ENCODE results near the gene IRX4.

Gene IRX4

DNA sequence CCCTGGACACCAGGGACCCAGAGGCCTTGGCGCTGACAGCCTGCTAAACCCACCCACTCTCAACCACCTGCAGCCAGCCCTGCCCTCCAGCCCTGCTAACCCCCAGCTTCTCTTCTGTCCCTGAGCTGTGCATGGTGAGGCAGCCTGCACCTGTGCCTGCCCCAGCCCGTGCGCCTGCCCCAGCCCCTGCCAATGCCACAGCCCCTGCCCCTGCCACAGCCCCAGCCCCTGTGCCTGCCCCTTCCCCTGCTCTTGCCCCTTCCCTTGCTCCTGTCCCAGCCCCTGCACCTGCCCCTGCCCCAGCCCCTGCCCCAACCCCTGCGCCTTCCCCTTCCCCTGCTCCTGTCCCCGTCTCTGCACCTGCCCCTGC is 43.3 kb upstream of the IRX4 start:
- H2BK120ac ChIP-seq (ENCODE audit: low read depth, low read length), result peak overlapping the region; percentile 75
- H3K36me3 ChIP-seq (replicated peaks in 1 of 2; ENCODE audit: control insufficient read depth in 2 of 2, insufficient read depth in 2 of 2, low read length in 2 of 2), result peaks cover 0 to 3% of the 10 kb centered on the region in 2 donors
- H3K18ac ChIP-seq (ENCODE audit: low read length), result no peak overlapping the region
- H4K91ac ChIP-seq (ENCODE audit: low read depth, low read length, poor library complexity), result no peak overlapping the region
- H2BK15ac ChIP-seq (ENCODE audit: low read length), result no peak overlapping the region
- H3K23ac ChIP-seq (ENCODE audit: low read depth, low read length, poor library complexity), result peak overlapping the region; percentile 69
- peak overlapping the region; percentile 40 for H2AK5ac ChIP-seq (ENCODE audit: low read depth, low read length)
- no peak overlapping the region for H2BK5ac ChIP-seq (ENCODE audit: low read length)
- no peak overlapping the region for H3K9ac ChIP-seq (ENCODE audit: low read depth, low read length, poor library complexity)
- H3K4ac ChIP-seq (ENCODE audit: low read length), result no peak overlapping the region
- H2AFZ ChIP-seq (ENCODE audit: low read length), result no peak overlapping the region
- peaks cover 4% of the 10 kb centered on the region for H3K79me1 ChIP-seq (ENCODE audit: low read depth, low read length)
- H4K8ac ChIP-seq (ENCODE audit: low read depth, low read length), result no peak overlapping the region
- DNase-seq (ENCODE audit: low spot score), result no peak
- no peak overlapping the region for H3K4me3 ChIP-seq (ENCODE audit: low read length in 2 of 2)
- H3K4me1 ChIP-seq (ENCODE audit: control insufficient read depth in 2 of 2, insufficient read depth in 1 of 2, low read depth in 1 of 2, low read length in 2 of 2), result peaks cover 0 to 10% of the 10 kb centered on the region in 2 donors
- peaks cover 0 to 15% of the 10 kb centered on the region in 2 donors for H3K9me3 ChIP-seq (replicated peaks in 1 of 2; ENCODE audit: control insufficient read depth in 2 of 2, insufficient read depth in 1 of 2, low read depth in 1 of 2, low read length in 2 of 2)
- H3K27ac ChIP-seq (replicated peaks; ENCODE audit: low read length), result no peak overlapping the region
- H2BK12ac ChIP-seq (ENCODE audit: low read length), result no peak overlapping the region
- H3K14ac ChIP-seq (ENCODE audit: low read length), result peak overlapping the region; percentile 49
- WGBS, 2 donors (ENCODE audit: extremely low coverage in 2 of 2, insufficient read length in 2 of 2, insufficient replicate concordance in 1 of 2), result no CpG with 5 or more reads among the region's 5 CpGs
- no peak overlapping the region for H3K4me2 ChIP-seq (ENCODE audit: insufficient read depth, low read length, poor library complexity, severe bottlenecking)
- peaks cover 0 to 45% (median 19%) of the 10 kb centered on the region in 3 experiments for H3K27me3 ChIP-seq (ENCODE audit: control insufficient read depth in 3 of 3, insufficient read depth in 3 of 3, low read depth in 1 of 3, low read length in 3 of 3)

DNA sequence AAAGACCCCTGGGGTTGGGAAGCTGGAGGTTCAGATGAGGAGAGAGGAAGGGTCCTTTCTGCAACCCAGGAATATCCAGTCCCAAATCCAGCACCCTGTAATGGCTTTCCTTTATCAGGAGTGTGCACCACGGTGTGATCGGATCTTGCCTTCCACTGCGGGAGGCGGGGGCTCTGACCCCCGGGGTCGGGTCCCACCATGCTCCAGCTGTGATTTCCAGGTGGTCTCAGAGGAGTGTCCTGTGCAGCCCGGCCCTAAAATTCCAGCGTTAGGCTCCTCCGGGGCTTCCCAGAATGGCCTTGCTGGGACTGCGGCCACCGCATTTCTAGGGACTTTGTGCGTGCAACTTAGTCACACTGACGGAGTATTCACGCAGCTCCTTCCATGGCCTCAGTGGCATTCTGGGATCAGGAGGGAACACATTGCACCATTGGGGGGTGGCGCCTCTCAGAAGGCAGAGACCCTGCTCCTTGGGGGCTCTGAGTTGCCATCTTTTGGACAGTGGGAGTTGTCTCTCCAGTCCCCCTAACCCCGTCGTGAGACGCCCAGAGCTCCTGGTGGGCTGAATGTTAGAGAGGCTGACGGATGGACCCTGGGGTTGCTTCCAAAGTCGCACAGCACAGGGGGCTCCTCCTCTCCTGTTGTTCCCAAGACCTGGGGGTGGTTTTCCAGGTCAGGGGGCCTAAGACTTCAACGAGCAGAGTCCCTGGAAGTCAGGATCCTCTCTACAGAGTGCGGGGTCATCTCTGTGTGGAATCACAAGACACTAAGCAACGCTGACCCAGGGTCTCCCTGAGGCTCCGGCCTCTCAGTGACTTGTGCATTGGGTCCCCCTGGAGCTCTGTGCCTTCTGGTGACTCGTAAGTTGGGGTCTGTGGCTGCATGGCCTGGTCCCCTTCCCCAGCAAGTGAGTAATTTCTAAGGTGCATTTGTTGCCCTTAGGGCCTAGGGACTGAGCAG is 42.7 kb upstream of the IRX4 start:
- peaks cover 0 to 15% of the 10 kb centered on the region in 2 donors for H3K9me3 ChIP-seq (replicated peaks in 1 of 2; ENCODE audit: control insufficient read depth in 2 of 2, insufficient read depth in 1 of 2, low read depth in 1 of 2, low read length in 2 of 2)
- no peak overlapping the region for H3K4me3 ChIP-seq (ENCODE audit: low read length in 2 of 2)
- H2BK5ac ChIP-seq (ENCODE audit: low read length), result peak overlapping the region; percentile 48
- peak overlapping the region; percentile 79 for H3K14ac ChIP-seq (ENCODE audit: low read length)
- H3K27me3 ChIP-seq (ENCODE audit: control insufficient read depth in 3 of 3, insufficient read depth in 3 of 3, low read depth in 1 of 3, low read length in 3 of 3), result peaks cover 0 to 39% (median 14%) of the 10 kb centered on the region in 3 experiments
- peak overlapping the region; percentile 69 for H3K18ac ChIP-seq (ENCODE audit: low read length)
- peaks cover 4% of the 10 kb centered on the region for H3K79me1 ChIP-seq (ENCODE audit: low read depth, low read length)
- WGBS, 2 donors (ENCODE audit: extremely low coverage in 2 of 2, insufficient read length in 2 of 2, insufficient replicate concordance in 1 of 2), result no CpG with 5 or more reads among the region's 25 CpGs
- H3K4me2 ChIP-seq (ENCODE audit: insufficient read depth, low read length, poor library complexity, severe bottlenecking), result no peak overlapping the region
- peak overlapping the region; percentile 38 for H2BK15ac ChIP-seq (ENCODE audit: low read length)
- no peak for DNase-seq (ENCODE audit: low spot score)
- H3K4me1 ChIP-seq (ENCODE audit: control insufficient read depth in 2 of 2, insufficient read depth in 1 of 2, low read depth in 1 of 2, low read length in 2 of 2), result peaks cover 0 to 9% of the 10 kb centered on the region in 2 donors
- peak overlapping the region; percentile 40 for H2AK5ac ChIP-seq (ENCODE audit: low read depth, low read length)
- no peak overlapping the region for H2BK12ac ChIP-seq (ENCODE audit: low read length)
- H3K23ac ChIP-seq (ENCODE audit: low read depth, low read length, poor library complexity), result peak overlapping the region; percentile 69
- no peak overlapping the region for H4K91ac ChIP-seq (ENCODE audit: low read depth, low read length, poor library complexity)
- H3K4ac ChIP-seq (ENCODE audit: low read length), result no peak overlapping the region
- no peak overlapping the region for H2AFZ ChIP-seq (ENCODE audit: low read length)
- H3K27ac ChIP-seq (replicated peaks; ENCODE audit: low read length), result no peak overlapping the region
- no peak overlapping the region for H4K8ac ChIP-seq (ENCODE audit: low read depth, low read length)
- H3K36me3 ChIP-seq (replicated peaks in 1 of 2; ENCODE audit: control insufficient read depth in 2 of 2, insufficient read depth in 2 of 2, low read length in 2 of 2), result peaks cover 0 to 3% of the 10 kb centered on the region in 2 donors
- no peak overlapping the region for H3K9ac ChIP-seq (ENCODE audit: low read depth, low read length, poor library complexity)
- H2BK120ac ChIP-seq (ENCODE audit: low read depth, low read length), result peak overlapping the region; percentile 75

DNA sequence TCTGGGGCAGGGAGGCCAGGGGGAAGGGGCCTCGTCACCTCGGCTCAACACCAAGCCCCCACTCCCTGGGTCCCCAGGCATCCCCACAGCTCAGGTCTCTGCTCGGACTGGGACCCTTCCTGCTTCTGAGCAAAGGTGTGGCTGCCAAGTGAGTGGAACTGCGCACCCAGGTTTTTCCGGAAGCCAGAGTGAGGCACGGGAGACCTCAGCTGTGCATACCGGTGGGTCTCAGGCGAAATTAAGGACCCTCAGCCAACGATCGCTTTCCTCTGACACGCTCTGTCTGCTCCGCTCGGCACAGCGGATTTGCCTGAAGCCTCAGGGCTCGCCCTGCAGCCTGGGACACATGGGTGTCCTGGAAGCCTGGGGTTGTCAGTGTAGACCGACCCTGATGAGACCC is 41.0 kb upstream of the IRX4 start:
- Histone ChIP-seq H2BK120ac (ENCODE audit: low read depth, low read length) (no peak overlapping the region), H3K18ac (ENCODE audit: low read length) (no peak overlapping the region), H3K4ac (ENCODE audit: low read length) (no peak overlapping the region), H3K4me3 (ENCODE audit: low read length in 2 of 2) (no peak overlapping the region), H2AK5ac (ENCODE audit: low read depth, low read length) (no peak overlapping the region), H2BK12ac (ENCODE audit: low read length) (no peak overlapping the region), H2AFZ (ENCODE audit: low read length) (no peak overlapping the region), H4K91ac (ENCODE audit: low read depth, low read length, poor library complexity) (no peak overlapping the region), H3K23ac (ENCODE audit: low read depth, low read length, poor library complexity) (no peak overlapping the region), H3K36me3 (replicated peaks in 1 of 2; ENCODE audit: control insufficient read depth in 2 of 2, insufficient read depth in 2 of 2, low read length in 2 of 2) (no peaks in the 10 kb centered on the region), H3K27ac (replicated peaks; ENCODE audit: low read length) (no peak overlapping the region), H3K4me1 (ENCODE audit: control insufficient read depth in 2 of 2, insufficient read depth in 1 of 2, low read depth in 1 of 2, low read length in 2 of 2) (peaks cover 0 to 2% of the 10 kb centered on the region in 2 donors), H3K79me1 (ENCODE audit: low read depth, low read length) (no peaks in the 10 kb centered on the region), H2BK15ac (ENCODE audit: low read length) (no peak overlapping the region), H3K14ac (ENCODE audit: low read length) (no peak overlapping the region), H2BK5ac (ENCODE audit: low read length) (no peak overlapping the region), H4K8ac (ENCODE audit: low read depth, low read length) (no peak overlapping the region), H3K27me3 (ENCODE audit: control insufficient read depth in 3 of 3, insufficient read depth in 3 of 3, low read depth in 1 of 3, low read length in 3 of 3) (peaks cover 0 to 37% (median 0%) of the 10 kb centered on the region in 3 experiments), H3K9me3 (replicated peaks in 1 of 2; ENCODE audit: control insufficient read depth in 2 of 2, insufficient read depth in 1 of 2, low read depth in 1 of 2, low read length in 2 of 2) (peaks cover 0 to 2% of the 10 kb centered on the region in 2 donors), H3K4me2 (ENCODE audit: insufficient read depth, low read length, poor library complexity, severe bottlenecking) (no peak overlapping the region), H3K9ac (ENCODE audit: low read depth, low read length, poor library complexity) (no peak overlapping the region)
- WGBS, 2 donors (ENCODE audit: extremely low coverage in 2 of 2, insufficient read length in 2 of 2, insufficient replicate concordance in 1 of 2), result no CpG with 5 or more reads among the region's 16 CpGs
- DNase-seq (ENCODE audit: low spot score), result no peak

DNA sequence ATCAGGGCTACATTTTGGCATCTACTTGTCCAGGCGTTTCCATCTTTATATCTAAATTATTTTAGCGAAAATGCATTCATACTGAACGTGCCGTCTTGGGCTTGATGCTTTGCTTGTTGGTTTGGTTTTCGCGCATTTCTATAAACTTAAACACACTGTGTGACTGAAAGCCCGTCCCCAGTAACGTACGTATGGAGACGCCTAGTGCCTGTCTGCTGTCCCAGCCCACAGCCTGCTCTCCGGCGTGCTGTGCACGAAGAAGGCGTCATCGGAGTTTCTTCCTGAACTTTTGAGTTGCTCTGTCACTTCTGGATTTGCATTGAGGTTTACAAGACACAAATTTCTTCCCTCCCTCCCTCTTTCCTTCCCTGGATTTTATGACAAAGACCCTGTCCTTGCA is 40.6 kb upstream of the IRX4 start:
- WGBS, 2 donors (ENCODE audit: extremely low coverage in 2 of 2, insufficient read length in 2 of 2, insufficient replicate concordance in 1 of 2), result no CpG with 5 or more reads among the region's 15 CpGs
- H3K4ac ChIP-seq (ENCODE audit: low read length), result no peak overlapping the region

More for the DNA sequence above, 40.6 kb upstream of the IRX4 start:
- no peak overlapping the region for H2BK12ac ChIP-seq (ENCODE audit: low read length)
- no peak overlapping the region for H4K91ac ChIP-seq (ENCODE audit: low read depth, low read length, poor library complexity)
- no peak for DNase-seq (ENCODE audit: low spot score)
- no peak overlapping the region for H3K9ac ChIP-seq (ENCODE audit: low read depth, low read length, poor library complexity)
- no peak overlapping the region for H3K14ac ChIP-seq (ENCODE audit: low read length)
- no peak overlapping the region for H2AK5ac ChIP-seq (ENCODE audit: low read depth, low read length)
- no peaks in the 10 kb centered on the region for H3K36me3 ChIP-seq (replicated peaks in 1 of 2; ENCODE audit: control insufficient read depth in 2 of 2, insufficient read depth in 2 of 2, low read length in 2 of 2)
- H3K4me3 ChIP-seq (ENCODE audit: low read length in 2 of 2), result no peak overlapping the region
- H3K18ac ChIP-seq (ENCODE audit: low read length), result no peak overlapping the region
- H4K8ac ChIP-seq (ENCODE audit: low read depth, low read length), result no peak overlapping the region
- no peak overlapping the region for H2BK5ac ChIP-seq (ENCODE audit: low read length)
- no peaks in the 10 kb centered on the region for H3K79me1 ChIP-seq (ENCODE audit: low read depth, low read length)
- no peak overlapping the region for H3K4me2 ChIP-seq (ENCODE audit: insufficient read depth, low read length, poor library complexity, severe bottlenecking)
- H3K4me1 ChIP-seq (ENCODE audit: control insufficient read depth in 2 of 2, insufficient read depth in 1 of 2, low read depth in 1 of 2, low read length in 2 of 2), result peaks cover 0 to 2% of the 10 kb centered on the region in 2 donors
- no peak overlapping the region for H2AFZ ChIP-seq (ENCODE audit: low read length)
- no peak overlapping the region for H2BK15ac ChIP-seq (ENCODE audit: low read length)
- H3K23ac ChIP-seq (ENCODE audit: low read depth, low read length, poor library complexity), result no peak overlapping the region
- H2BK120ac ChIP-seq (ENCODE audit: low read depth, low read length), result no peak overlapping the region
- peaks cover 0 to 39% (median 0%) of the 10 kb centered on the region in 3 experiments for H3K27me3 ChIP-seq (ENCODE audit: control insufficient read depth in 3 of 3, insufficient read depth in 3 of 3, low read depth in 1 of 3, low read length in 3 of 3)
- no peak overlapping the region for H3K27ac ChIP-seq (replicated peaks; ENCODE audit: low read length)
- peaks cover 0 to 2% of the 10 kb centered on the region in 2 donors for H3K9me3 ChIP-seq (replicated peaks in 1 of 2; ENCODE audit: control insufficient read depth in 2 of 2, insufficient read depth in 1 of 2, low read depth in 1 of 2, low read length in 2 of 2)

Data from neuronal stem cell (in vitro differentiated cells).